ENCODE results near the gene FAM174A.

The FAM174A gene

DNA sequence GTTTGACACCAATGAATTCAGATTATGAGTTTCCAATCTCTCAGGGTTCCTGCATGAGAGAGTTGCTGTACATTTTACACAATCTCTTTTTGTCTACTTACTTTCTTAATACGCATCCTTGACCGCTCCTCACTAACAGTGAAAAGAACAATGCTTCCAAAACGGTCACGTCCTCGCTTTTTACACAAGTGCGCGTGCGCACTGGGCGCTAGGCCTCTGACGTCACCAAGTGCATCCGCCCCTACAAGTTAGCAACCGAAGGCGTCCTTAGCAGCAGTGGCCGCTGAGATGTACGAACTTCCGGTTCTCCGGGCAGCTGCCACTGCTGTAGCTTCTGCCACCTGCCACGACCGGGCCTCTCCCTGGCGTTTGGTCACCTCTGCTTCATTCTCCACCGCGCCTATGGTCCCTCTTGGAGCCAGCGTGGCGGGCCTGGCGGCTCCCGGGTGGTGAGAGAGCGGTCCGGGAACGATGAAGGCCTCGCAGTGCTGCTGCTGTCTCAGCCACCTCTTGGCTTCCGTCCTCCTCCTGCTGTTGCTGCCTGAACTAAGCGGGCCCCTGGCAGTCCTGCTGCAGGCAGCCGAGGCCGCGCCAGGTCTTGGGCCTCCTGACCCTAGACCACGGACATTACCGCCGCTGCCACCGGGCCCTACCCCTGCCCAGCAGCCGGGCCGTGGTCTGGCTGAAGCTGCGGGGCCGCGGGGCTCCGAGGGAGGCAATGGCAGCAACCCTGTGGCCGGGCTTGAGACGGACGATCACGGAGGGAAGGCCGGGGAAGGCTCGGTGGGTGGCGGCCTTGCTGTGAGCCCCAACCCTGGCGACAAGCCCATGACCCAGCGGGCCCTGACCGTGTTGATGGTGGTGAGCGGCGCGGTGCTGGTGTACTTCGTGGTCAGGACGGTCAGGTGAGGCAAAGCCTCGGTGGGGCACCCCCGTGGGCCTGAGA lies at the start of gene FAM174A:
Gene FAM174A, plus strand, starts transcription at position 315 of the 946 bp plus-strand sequence. Its CDS starts 157 bp downstream, at position 472.
- DNase-seq (ENCODE audit: low read depth in 1 of 2, low spot score in 1 of 2) = peak; percentile 84 to 86

DNA sequence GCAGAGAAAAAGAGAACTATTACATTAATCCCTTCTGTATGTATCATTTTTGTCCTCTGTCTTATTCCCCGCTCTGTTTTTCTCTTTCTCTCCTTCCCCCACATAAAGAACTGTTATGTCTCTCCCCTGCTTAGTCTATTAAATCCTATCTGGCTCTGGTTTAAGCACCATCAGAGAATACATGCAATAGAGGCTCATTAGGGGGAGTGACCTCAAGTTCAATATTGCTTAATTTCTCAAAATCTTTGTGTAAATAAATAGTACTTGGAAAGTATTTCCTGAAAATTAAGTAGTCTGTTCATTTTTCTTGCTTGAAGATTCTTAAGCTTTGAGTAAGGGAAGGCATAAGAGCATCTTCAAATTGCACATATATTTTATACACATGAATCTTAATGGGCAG lies 41.2 kb upstream of the FAM174A start:
- no peak for DNase-seq (ENCODE audit: low read depth in 1 of 2, low spot score in 1 of 2)

DNA sequence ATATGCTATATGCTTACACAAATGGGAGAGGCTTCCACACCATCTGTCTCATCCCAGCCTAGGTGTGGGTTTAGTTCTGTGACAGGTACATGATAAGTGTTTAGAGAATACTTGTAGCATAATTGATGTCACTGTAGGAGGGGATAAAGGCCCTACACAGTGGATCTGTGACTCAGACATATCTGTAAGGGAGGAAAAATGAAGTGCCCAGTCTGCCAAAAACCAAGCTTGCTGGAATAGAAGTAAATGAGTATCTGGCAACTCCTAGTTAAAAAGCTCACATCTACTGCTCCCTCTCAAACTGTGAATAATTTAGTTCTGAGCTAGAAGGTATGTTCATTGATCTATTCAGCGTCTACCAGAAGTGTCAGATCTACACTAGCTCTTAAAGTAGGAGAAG lies 38.9 kb upstream of the FAM174A start:
- DNase-seq (ENCODE audit: low read depth in 1 of 2, low spot score in 1 of 2) = no peak

DNA sequence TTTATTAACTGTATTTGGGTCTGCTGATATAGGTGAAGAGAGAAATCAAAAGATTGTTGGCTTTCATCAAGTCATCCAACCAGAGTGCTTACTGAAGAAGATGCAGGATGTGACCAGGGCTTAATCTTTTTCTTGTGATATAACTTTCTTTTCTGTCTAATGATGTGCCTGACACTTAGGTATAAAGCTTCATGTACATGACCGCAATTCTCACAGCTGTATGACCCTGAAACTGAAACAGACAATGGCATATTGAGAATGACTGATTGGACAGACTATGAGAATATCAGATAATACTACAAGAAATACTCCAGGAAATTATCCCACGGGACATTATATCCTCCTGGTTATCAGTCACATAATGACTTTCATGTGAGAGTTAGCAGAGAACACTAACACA lies 32.5 kb upstream of the FAM174A start:
- DNase-seq (ENCODE audit: low read depth in 1 of 2, low spot score in 1 of 2) = no peak

DNA sequence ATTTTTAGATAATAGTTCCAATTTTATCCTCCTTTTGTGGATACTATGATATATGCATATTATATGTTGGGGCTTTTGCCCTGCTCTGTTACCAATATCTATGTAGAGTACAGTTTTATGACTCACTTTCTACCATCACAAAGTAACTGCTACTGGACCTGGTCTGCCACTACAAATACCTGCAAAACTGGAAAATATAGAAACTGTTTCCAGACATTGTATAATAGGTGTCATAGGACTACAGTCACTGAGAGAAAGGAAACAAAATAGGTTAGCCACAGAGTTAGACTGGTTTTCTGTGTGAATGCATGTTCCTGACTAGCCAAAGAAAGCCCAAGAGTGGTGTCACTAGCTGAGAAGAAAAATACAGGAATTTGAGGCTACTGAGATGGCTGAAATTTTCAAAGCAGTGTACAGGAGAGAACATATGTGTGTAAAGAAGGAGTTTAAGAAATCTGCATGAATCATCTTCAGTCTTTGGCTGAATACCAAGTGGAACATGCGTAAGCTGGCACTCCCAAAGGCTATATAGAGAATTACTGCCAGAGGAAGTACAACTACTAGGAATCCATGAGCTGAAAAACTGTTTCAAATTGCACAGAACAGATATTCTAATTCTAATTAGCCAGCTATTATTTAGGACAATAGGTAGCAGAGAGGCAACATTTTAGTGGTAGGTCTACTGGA lies 29.0 kb upstream of the FAM174A start:
- no peak for DNase-seq (ENCODE audit: low read depth in 1 of 2, low spot score in 1 of 2)

DNA sequence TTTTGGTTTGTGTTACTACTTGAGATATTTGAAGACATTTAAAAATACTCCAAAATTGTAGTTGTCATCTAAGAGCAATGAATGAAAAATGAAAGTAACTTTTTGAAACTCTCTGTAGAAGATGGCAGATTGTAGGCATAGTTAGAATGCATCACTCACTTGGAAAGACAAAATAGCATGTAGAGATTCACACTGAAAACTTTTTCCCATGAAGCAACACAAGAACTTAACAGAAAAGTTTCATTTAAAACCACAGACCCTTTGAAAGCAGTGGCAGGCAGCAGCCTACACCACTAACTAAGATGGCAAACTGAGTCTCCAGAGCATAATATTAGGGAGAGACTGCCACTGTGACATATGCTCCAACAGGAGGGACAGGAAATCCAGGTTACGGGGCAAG lies 18.9 kb upstream of the FAM174A start:
- no peak for DNase-seq (ENCODE audit: low read depth in 1 of 2, low spot score in 1 of 2)

DNA sequence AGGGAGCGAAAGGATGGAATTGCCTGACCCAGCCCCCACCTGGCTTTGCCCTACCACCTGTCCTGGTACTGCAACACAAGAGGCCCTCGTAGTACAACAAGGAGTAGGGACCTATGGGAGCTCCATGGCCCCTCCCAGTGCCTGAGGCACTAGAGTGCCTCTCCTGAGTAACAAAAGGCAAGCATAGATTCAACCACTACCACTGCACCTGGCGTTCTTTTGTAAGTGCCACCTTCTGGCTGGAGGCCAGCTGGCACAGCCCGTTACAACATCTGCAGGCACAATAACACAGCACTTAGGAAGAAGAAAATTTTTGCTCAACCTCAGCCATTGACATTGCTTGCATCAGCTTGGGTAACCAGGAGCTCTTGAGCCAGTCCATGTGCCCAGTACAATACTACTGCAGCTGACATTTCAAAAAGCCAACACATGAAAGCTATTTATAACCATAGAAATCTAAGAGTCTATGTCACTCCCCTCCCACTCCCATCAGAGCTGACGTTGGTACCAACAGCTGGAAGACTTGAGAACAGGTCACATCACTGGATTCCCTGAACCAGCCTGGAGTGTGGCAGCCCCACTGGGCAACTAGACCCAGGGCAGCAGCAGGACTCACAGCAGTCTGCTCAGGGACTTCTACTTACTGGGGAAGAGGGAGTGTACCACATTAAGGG lies 17.7 kb upstream of the FAM174A start:
- DNase-seq (ENCODE audit: low read depth in 1 of 2, low spot score in 1 of 2) = no peak

DNA sequence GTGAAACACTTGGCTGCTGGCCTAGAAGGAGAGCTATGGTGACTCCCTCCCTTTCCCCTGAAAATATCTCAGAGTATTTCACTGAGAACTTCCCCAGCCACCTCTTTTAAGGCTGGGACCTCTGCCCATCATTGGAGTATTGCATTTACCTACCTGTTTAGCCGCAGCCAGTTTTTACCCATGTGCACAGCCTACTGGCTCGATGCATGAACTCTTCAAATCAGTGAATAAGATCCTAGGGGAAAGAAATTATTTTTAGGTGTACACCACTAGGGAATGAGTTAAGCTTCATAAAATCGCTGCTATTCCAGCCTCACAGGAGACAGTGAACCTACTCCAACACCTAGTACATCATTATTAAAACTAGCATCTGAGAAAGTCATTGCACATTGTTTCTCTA lies 16.8 kb upstream of the FAM174A start:
- no peak for DNase-seq (ENCODE audit: low read depth in 1 of 2, low spot score in 1 of 2)

DNA sequence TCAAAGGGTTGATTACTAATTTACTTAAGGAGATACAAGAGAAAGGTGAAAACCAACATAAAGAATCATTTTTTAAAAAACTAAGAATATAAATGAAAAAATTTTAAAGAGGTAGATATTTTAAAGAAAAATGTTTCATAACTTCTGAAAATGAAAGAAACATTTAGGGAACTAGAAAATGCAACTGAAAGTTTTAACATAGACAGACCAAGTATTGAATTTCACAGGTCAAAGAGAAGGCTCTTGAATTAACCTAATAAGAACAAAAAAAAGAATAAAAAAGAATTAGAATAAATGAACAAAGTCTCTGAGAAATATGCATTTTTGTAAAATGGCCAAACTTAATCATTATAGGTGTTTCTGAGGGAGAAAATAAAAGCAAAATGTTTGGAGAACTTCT lies 16.1 kb upstream of the FAM174A start:
- DNase-seq (ENCODE audit: low read depth in 1 of 2, low spot score in 1 of 2) = no peak

DNA sequence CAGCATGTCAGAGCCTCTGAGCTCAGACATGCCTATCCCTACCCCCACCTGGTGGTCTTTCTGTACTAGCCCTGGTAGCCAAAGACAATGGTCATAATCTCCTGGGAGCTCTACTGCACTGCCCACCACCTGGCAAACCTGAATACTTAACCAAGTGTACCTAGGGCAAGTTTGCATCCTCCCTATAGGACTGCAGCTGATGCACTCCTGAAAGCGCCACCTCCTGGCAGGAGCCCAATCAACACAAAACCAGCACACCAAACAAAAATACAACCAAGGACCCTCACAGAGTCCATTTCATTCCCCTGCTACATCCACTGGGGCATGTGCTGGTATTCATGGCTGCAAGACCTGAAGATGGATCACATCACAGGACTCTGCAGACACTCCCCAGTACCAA lies 14.8 kb upstream of the FAM174A start:
- DNase-seq (ENCODE audit: low read depth in 1 of 2, low spot score in 1 of 2) = no peak

DNA sequence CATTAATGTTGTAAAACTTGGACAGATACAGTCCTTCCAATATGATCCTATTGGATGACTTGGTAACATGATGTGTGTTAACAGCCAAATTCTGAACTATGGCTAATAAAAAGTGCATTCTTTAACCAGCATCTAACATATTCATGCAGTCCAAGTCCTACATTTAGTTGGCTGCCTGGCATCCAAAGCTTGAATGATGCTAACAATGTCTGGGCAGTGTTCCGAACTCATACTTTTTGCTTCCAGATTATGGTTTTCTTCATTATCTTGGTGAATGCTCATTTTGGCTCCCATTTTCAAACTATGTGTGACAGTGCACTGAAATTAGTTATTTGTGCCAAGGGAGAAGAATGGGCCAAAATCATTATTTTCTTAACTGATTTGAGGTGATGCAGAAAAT lies 2.8 kb downstream of the FAM174A start:
- DNase-seq (ENCODE audit: low read depth in 1 of 2, low spot score in 1 of 2) = no peak

DNA sequence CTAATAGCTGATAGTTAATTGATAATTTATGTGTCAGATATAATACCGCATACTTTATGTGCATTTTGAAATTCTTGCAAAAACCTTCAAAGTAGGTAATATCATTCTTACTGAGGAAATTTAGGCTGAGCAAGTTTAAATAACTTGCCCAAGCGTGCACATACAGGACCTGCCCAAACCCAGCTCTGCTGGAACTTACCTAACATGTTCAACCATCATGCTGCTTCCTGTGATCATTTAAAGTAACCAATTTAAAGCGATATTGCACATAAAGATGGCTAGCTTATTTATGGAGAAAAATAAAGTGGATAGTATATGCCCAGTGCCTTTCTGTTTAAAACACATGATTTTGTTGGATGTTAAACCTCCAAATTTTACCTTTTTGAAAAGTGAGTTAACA lies 4.3 kb downstream of the FAM174A start:
- DNase-seq (ENCODE audit: low read depth in 1 of 2, low spot score in 1 of 2) = no peak

DNA sequence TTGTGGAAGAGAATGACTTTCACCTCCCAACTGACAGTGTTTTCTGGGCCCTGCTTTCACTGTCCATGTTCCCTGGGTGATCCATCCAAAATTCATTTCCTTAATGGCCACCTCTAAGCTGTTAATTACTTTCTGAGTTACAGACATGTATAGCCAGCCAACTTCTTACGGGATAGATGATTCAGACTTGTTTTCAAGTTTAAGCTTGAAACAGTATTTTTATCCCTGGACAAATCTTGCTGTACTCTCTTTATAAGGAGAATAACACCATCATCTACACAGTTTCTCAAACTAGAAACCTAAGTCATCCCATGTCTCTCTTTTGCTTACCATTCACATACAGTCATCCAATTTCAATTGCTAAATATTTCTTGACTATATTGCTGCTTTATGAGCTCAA lies 6.9 kb downstream of the FAM174A start:
- no peak for DNase-seq (ENCODE audit: low read depth in 1 of 2, low spot score in 1 of 2)

DNA sequence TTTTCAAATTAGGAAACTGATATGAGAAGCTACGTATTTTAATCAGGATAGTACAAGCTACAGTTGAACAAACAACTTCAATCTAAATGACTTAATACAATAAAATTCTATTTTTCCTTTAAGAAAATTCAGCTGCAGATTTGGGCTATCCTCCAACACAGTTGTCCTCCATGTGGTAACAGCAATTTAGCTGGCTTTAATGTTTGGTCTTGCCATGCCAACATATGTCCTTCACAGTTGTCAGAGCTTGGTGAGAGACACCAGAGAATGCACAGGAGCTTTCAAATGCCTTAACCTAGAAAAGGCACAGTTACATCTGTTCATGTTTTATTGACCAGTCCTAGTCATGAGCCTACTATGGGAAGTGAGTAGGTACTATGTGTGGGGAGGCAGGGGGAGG lies 10.8 kb downstream of the FAM174A start:
- DNase-seq (ENCODE audit: low read depth in 1 of 2, low spot score in 1 of 2) = no peak

DNA sequence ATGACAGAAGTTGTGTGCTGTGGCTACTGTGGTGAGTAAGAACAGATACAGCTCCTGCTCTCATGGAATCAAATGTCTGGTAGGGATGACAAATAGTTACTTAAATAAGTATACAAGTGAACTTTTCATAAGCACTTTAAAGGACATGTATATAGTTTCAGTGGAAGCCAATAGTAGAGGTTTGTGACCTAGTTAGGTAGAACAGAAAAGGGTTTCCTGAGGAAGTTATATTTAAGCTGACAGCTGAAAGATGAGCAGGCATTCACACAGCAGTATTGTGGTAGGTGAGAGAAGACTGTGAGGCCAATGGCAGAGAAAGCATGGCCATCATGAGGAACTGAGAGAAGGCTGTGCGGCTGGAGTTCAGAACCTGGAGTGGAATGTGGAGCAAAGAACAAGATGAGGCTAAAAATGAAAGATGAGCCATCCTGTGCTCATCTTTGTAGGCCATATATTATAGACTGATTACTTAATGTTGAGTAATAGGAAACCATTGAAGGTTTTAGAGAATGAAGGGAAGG lies 15.4 kb downstream of the FAM174A start:
- DNase-seq (ENCODE audit: low read depth in 1 of 2, low spot score in 1 of 2) = no peak

DNA sequence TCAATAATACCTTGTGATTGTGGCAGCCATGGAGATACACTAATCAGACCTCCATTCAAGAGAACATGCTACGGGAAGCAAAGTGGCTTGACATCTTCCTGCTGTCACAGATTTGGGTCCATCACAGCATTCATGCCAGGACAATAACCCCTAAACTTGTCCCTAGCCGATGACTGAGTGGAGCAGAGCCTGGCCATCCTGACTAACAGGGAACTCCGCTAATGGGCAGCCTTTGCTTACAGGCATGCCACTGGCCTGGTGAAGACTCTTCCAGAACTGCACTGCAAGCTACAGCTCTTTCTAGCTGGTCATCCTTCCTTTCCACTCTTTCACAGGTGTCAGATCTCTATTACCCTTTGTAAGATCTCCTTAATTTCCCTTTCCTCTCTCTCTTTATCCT lies 16.0 kb downstream of the FAM174A start:
- no peak for DNase-seq (ENCODE audit: low read depth in 1 of 2, low spot score in 1 of 2)

DNA sequence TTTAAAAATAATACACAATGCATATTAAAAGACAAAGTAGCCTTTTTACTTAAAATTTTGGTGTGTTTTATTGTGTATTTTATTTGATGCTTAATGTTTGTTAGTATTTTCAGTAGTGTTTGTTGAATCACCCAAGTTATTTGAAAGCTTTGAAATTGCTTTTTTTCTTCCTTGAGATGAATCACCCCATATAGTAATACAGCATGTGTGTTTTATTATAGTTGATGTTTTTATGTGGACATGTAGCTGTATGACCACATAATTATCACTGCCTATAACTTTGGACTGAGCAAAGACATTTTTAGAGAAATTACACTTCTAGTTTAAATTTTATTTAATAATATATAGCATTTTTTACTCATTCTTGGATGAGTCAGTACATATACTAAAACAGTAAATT lies 18.0 kb downstream of the FAM174A start:
- no peak for DNase-seq (ENCODE audit: low read depth in 1 of 2, low spot score in 1 of 2)

DNA sequence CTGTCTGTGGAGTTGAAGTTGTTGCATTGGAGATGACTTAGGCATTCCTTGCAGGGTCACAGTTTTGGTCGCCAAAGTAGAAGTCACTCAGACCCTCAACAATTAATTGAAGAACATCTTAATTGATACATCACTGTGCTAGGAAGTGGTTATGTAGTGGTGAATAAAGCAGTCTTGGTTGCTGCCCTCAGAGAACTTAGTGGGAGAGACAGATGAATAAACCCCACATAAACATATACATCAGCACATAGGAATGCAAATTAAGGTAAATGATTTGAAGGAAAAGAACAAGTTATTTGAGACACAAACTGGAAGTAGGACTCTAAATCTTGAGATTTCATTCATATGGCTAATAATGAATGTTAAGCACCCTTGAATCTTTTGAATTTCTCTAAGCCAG lies 25.7 kb downstream of the FAM174A start:
- DNase-seq (ENCODE audit: low read depth in 1 of 2, low spot score in 1 of 2) = no peak

DNA sequence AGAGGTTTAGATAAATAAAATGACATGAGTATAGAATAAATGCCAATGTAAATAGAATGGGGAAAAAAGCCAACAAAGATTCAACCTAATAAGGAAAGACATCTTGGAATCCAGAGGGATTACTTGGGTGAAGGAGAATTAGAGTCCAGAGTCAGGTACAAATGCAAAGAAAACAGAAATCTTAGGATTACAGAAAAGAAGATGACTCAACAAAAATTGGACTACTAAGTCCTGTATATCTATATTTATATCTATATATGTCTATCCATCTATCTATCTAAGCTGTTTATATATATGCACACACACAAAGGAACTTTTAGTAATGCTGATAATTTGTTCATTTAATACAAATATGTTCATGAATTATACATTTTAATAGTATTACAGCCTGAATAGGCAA lies 27.6 kb downstream of the FAM174A start:
- no peak for DNase-seq (ENCODE audit: low read depth in 1 of 2, low spot score in 1 of 2)

DNA sequence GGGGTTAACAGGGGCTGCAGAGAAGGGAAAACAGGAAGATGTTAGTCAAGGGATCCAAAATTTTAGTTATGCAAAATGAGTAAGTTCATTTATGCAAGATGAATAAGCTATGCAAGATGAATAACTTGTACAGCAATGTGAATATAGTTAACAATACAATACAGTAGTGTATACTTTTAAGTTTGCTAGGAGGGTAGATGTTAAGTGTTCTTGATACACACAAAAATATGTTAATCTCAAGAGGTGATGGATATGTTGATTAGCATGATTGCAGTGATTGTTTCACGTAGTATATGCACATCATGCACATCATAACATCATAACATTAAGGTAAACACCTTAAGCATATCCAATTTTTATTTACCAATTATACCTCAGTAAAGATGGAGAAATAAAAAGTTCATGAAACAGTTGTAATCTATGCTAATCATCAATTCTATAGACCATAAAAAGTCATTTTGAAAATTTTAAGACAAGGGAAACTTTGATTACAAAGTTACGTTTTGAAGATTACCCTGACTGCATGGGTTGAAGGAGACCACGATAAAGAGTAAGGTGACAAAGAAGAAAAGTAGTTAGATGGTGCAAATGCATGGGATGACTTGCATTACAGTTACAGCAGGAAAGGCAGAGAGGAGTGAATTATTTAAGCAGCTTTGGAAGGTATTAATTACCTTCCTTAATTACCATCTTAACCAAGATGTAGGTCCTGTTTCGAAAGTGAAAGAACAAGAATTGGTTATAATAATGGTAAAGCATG lies 31.4 kb downstream of the FAM174A start:
- DNase-seq (ENCODE audit: low read depth in 1 of 2, low spot score in 1 of 2) = no peak

DNA sequence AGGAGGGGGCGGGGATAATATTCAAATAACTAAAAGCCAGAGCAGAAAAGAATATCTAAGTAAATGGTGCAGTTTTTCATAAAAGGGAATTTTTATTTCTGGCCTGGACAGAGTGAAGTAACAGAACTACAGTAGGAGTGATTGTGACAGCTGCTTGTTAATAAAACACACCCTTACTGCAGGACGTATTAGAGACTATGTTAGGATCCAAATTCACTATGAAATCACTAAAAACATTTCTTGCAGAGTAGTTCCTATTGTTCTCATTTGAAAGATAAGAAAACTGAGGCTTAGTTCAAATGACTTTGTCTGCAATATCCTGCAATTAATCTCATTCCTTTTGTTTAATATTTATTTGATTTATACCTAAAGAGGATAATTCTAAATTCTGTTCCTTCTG lies 39.5 kb downstream of the FAM174A start:
- no peak for DNase-seq (ENCODE audit: low read depth in 1 of 2, low spot score in 1 of 2)

All from stimulated activated CD4-positive, alpha-beta T cell treated with anti-CD3 and anti-CD28 coated beads, Interleukin-15, amount 100 ng/mL, for 1 hour (primary cell).